ENCODE data around the gene VANGL2.

Gene VANGL2

DNA sequence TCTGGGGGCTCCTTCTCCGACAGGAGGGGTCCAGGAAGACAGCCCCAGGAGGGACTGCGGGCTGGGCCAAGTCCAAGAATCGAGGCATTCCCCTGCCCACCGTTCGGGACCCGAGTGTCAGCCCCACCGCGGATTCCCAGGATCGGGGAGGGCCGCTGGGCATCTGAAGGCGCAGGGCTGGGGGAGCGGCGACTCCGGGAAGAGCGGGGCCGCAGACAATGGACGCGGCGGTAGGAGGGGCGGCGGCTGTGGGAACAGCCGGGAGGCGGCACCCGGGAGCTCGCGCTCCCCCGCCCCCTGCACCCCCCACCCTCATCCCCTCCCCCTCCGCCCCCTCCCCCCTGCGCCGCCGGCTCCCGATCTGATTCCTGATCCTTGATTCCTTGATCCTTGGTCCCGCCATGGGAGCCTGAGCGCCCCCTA is at the start of gene VANGL2:
Gene VANGL2 (plus strand): TSS at position 342 of the 423 bp plus-strand sequence. CDS start 15,274 bp downstream, outside the sequence.
- DNase-seq = no peak

DNA sequence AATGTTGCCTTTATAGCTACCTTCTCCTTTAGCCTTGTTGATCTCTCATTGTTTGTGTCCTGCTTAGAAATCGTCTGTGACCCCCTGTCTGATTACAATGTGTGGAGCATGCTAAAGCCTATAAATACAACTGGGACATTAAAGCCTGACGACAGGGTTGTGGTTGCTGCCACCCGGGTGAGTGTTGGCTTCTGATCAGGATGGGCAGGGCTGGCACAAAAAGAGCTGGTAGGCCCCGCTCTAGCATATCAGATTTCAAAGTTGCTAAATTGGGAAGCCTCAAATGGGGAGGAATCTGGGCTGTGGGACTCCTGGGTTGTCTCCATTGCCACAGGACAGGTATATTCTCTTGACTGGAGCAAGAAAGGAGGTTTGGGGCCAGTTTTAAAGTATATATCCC is 48.7 kb upstream of the VANGL2 start:
- no peak for DNase-seq

DNA sequence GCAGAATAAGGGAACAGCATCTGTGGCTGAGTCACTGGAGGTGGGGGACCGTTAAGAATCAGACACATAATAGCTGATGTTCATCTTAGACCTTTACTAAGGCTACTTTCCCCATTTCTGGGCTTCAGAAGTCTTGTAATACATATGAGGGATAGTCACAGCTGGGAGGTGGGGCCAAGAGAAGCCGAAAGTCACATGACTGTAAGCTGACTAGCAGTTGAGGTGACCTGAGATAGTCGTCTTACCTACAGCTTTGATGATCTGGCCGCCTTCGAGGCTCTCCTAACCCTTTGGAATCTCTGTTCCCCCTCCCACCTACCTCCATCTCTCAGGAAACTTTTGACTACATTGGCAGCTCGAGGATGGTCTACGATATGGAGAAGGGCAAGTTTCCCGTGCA is 47.8 kb upstream of the VANGL2 start:
- DNase-seq = no peak

DNA sequence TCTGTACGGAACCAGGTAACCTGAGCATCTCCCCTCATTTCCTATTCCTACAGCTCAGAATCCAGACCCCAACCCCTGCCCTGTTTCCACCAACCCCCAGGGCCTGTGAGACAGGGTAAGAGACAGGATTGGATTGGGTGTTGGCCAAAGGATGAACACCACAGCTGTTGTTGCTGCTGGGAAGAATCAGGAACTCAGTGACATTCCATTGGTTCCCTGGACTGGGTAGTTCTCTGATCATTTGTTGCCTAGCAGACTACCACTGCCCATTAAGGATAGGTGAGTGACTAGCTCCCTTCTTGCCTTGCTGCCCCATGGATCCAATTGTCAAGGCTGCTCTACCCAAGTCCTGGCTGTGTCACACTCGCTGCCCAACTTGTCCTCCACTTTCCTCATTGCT is 47.1 kb upstream of the VANGL2 start:
- DNase-seq = no peak

DNA sequence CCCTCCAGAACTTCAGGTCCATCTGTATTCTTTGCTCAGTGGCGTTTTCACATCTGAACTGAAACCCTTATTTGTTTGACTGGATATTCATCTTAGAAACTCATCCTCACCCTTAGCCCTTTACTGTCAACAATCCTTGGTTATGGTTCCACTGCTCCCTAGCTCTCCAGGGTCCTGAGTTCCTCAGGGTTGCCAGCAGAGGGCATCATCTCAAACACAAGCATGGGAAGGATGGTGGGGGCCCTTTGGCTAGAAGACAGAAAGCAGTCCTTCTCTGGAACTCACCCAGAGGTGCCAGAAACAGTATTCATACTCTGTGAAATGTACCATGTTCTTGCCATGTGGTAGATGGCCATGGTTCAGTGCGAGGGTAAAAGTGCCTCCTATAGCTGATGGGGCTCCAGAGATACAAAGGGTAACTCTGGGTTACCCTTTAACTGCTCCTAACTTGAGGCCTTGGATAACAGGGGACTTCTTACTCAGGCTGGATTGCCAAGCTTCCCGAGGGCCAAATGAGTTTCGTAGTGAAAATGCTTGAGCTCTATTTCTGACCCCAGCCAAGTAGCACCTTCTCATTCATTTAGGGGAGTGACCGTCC is 45.9 kb upstream of the VANGL2 start:
- peak; percentile 41 for DNase-seq

DNA sequence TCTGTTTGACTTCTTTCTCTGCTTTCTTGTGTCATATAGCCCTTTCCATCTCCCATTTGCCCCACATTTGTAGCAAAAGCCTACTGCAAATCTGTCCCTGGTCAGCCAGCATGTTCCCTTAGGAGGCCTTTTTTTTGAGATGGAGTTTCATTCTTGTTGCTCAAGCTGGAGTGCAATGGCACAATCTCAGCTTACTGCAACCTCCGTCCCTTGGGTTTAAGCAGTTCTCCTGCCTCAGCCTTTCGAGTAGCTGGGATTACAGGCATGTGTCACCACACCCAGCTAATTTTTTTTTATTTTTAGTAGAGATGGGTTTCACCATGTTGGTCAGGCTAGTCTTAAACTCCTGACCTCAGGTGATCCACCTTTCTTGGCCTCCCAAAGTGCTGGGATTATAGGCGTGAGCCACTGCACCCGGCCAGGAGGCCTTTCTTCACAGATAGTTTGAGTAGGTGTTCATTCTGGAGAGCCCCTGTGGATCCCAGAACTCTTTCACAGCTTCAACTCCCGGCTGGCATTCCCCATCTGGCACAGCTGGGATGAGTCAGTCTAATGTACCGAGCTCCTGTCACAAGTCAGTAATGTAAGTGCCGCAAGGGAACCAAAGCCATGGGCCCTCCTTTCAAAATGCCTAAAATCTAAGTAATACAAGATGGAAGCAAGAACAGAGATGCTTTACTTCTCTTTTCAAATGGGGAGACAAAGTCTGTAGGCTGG is 42.9 kb upstream of the VANGL2 start:
- DNase-seq = no peak

DNA sequence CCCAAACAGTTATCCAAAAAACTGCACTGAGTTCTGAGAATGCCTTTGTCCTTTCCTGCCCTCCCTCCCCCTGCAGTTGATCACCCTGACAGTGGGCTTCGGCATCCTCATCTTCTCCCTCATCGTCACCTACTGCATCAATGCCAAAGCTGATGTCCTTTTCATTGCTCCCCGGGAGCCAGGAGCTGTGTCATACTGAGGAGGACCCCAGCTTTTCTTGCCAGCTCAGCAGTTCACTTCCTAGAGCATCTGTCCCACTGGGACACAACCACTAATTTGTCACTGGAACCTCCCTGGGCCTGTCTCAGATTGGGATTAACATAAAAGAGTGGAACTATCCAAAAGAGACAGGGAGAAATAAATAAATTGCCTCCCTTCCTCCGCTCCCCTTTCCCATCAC is 42.3 kb upstream of the VANGL2 start:
- no peak for DNase-seq

DNA sequence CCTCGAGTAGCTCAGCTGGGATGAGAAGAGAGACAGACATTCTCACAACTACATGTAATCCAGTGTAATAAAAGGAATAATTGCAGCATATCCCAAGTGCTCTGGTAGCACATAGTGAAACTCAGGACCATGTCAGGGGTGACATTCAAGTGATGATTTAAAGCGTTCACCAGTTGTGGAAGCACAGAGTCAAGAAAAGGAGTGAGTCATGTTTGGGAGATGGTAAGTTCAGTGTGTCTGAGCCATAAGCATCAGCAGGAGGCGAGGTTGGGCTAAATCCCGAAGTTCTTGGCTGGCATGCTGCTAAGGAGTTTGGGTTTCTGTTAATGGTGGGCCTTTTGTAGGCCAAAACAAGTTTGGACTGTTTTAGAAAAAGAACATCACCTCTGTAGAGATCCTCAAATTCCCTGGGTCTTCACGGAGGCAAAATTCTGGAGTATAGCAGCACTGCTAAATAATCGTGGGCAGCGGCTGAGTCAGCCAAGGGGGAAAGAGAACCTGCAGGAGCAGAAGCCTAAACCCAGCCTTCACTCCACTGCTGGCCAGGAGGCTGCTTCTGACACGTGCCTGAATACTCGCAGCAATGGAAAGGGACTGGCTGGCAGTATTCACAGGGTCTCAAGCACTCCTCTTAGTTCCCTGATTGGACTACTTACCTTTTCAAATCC is 40.7 kb upstream of the VANGL2 start:
- DNase-seq = no peak

DNA sequence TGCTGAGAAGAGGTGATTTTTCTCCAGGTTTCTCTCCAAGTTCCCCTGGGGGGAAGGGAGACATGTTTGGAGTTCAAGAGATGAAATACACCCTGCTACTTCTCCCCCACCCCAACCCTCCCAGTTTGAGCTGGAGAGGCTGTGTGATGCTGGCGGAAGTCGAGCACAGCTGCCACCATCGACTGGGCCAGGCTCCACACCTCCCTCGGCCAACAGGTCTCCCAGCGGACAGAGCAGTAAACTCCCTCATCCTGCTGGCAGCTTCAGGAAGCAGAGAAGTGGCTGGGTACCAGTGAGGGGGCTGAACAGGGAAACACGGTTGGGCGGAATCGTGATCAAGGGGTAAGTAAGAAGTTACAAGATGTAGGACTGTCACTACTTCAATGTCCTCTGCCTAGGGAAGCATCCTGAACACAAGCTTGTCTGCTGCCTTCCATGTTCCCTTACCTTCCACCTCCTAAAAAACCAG is 40.1 kb upstream of the VANGL2 start:
- no peak for DNase-seq

DNA sequence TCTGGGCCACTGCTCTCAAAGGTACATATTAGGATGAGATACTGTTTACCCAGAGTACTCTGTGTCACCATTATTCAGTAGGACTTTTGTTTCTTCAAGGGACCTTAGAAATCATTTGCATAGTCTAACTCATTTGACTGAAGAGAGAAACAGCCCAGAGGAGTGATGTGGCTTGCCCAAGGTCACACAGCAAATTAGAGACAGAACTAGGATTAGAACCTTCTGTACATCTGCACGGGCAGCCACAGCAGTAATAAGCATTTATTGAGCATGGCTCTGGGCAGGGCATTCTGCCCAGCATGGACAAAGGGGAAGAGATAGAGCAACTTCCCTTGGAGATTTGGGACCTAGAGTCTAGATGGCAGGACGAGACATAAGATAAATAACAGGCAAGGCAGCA is 39.2 kb upstream of the VANGL2 start:
- no peak for DNase-seq

DNA sequence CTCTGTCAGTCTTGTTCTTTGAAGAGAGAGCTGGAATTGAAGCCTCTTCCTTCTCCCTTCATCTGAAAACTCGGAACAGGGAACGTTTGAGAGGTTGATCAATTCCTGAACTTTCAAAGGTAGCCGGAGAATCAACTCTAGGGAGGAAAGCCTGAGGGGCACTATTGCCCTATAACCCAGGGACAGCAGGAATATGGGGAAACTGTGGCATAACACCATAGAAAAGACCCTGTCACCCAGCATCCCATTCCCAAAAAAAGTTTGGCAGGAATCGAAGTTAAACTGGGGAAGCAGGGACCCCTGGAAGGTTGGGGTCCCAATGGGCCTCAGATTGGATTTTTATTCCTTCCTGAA is 38.6 kb upstream of the VANGL2 start:
- no peak for DNase-seq

DNA sequence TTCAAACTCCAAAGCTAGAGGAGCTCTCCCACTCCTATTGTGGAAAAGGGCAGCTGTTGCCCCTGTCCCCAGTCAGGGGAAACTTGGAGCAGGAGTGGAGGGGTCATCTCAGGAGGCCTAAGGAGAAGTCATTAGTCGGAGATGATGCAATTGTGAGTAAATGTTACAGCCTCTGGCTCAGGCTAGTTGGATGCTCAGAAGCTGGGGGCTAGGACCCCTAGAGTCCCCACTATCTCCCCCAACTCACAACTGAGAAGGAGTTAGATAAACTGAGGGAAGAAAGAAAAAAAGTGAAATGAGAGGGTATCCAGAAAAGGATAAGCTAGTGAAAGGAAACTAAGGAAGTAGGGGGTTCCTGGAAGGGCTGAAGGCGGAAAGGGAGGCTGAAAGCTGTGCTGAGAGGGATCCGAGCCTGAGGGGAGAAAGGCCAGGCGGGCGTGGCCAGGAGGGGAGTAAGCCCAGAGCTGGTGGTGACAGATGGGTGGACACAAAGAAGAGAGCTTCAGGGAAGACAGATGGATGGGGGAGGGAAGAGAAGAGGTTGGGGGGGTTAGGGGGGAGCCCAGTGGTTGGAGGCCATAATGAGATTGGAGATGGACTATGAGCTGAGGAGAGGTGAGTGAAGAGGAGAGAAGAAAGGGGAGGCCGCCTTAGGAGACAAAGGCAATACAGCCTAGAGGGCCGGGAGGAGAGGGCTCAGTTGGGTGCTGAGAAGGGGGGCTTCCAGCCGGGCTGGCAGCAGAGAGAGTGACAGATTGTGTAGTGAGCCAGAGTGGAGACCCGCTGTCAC is 38.0 kb upstream of the VANGL2 start:
- DNase-seq = no peak

DNA sequence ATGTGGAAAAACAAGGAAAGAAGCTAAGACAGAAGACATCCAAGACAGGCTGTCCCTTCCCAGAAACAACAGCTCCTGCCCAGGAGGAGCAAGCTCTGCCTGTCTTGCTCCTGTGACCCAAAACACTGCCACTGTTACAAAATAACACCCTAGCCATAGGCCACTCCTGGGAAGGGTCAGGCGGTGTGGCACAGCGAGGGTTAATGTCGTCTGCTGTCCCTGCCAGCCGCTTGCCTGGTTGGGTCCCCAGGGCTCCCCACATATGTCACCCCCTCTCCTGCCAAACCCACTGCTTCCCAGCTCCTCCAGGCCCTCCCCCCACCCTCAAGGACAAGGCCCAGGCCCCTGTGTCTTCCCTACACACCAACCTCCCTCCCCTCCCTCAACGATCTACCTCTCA is 37.4 kb upstream of the VANGL2 start:
- no peak for DNase-seq

DNA sequence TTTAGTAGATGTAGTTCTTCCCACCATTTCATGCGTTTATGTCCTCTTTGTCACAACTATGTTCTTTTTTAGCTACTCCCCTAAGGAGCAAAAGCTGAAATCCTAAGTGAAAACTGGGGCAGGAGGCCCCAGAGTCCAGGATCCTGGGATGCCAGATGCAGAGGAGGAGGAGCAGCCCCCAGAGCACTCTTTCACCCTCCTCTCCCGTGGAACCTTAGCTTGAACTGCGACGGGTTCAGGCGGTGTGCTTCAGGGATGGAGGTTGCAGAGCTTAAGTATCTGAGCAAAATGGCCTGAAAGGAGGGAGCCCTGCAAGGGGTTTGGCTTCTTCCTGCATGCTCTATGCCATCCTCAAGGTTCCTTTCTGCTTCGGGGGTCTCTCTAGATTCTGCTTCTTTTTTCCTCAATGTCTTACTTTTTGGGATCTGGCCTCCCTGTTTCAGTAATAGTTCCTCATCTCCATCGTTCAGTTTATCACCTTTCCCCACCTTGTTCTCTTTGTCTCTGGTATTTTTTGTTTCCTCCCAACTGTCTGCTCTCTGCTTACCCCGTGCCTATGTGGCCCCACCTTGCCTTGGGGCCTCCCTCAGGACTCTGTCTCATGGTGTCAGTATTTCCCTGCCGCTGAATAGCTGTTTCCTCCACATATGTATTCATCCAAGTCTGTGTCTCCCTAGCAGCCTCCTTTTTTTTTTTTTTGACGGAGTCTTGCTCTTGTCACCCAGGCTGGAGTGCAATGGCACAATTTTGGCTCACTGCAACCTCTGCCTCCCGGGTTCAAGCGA is 36.2 kb upstream of the VANGL2 start:
- no peak for DNase-seq

DNA sequence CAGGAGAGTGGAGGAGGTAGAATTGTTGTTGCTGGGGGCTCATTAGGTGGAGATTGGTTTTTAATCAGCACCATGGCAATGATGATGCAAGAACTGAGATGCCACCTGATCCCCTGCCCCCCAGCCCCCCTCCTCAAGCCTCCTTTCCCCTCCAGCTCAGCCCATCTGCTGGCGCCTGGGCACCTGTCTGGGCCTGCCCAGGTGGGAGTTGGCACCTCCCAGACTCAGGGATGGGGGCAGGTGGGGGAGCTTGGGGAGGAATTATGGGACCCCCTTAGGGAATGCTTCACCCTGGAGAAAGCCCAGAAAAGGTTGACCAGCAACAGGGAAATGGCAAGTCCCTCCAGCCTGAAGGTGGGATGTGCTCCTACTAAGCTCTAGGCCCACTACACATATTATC is 35.0 kb upstream of the VANGL2 start:
- DNase-seq = no peak

DNA sequence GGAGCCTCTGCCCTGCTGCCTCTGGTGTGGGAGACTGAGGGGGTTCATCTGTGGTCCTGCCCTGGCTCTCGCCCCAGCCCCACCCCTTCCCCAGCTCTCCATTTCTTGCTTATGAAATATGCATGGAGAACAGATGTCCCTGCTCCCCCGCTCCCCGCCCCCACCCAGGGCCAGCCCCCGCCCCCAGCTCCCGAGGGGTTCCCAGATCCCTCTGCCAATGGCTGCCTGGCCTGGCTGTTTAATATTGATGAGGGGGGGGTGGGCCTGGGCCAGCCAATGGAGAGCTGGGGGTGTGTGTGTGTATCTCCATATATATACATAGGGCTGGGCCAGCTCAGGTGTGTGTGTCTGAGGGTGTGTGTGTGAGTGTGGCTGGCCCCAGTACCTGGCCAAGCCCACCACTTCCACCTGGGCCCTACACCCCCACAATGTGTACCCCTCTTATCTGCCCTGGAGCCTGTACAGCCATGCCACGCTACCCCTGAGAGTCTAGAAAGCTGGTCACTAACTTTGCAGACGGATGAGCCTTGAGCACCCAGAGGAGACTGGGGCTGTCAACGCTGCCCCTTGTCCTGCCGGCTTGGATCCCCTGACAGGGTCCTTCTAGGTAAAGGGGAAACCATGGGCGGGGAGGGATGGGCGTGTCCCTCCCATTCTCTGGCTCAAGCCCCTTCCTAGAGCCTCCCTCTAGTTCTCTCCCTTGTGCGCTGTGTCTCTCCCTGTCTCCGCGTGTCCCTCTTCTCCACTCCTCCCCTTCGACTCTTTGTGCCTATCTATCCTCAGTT is 33.4 kb upstream of the VANGL2 start, which contains the start of gene NHLH1:
Gene NHLH1 (plus strand): TSS at position 341 of the 785 bp plus-strand sequence. CDS start 3,661 bp downstream, outside the sequence.
- DNase-seq = no peak

DNA sequence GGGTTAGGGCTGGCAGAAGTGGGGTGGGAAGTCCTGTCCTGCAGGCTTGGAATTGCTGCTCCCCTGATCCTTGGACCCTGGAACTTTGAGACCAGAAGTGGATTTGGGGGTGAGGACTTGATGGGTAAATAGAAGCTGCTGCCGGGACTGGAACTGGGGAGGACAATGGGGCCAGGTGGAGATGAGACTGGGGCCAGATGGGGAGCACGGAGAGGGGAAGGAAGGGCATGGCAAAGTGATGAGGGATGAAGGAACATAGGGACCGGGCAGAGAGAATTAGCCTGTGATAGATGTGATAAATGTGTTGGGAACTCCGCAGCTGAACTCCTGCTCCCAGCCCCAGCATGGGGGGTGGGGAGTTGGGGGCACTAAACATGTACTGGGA is 32.9 kb upstream of the VANGL2 start:
- no peak for DNase-seq

DNA sequence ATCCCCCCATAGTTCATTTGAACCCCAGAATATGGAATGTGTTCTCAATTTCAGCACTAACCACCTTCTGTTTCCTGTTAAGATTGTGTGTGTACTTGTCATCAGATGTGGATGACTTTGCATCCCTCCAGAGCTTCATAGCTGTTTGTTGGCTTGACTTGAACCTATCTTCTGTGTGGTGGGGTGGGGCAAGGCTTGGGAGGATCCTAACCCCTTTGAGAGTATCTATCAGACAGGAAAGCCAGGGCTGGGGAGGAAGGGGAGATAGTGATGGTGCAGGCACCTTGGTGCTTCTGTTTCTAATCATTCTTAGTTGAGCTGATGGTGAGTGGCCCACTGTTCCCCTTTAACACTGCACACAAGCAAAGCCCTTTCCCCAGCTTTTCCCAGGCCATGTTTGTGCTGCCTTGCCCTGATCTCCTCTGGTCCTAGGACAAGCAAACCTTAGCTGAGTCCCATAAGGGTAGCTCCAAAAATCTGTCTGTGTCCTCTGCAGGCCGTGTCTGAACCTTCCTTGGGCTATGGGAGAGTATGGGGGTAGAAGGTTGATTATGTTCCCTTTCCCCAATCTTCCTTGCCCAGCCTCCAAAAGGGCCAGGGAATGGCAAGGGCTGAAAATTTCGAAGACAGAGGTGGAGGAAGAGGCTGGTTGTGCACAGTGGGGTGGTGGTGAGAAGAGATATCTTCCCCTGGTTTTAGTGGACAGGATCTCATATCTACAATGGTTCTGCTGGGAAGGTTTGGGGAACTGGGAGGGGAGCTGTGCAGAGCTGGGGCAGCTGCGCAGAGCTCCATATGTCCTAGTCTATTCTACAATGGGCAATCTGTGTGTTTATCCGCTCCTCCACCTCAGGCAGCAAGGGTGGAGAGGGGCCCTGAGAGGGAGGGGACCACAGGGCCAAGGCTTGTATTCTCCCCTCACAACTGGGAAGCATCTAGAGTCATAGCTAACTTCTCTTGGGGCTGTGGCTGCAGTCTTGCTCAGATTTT is 32.1 kb upstream of the VANGL2 start:
- DNase-seq = no peak

DNA sequence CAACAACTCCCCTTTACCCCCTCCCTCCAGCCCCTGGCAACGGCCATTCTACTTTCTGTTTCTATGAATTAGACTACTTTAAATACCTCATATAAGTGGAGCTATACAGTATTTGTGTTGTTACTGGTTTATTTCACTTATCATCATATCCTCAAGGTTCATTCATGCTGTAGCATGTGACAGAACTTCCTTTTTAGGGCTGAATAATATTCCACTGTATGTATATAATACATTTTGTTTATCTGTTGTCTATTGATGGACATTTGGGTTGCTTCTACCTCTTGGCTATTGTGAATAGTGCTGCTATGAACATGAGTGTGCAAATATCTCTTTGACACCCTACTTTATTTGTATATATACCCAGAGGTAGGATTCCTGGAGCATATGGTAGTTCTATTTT is 31.3 kb upstream of the VANGL2 start:
- DNase-seq = no peak

DNA sequence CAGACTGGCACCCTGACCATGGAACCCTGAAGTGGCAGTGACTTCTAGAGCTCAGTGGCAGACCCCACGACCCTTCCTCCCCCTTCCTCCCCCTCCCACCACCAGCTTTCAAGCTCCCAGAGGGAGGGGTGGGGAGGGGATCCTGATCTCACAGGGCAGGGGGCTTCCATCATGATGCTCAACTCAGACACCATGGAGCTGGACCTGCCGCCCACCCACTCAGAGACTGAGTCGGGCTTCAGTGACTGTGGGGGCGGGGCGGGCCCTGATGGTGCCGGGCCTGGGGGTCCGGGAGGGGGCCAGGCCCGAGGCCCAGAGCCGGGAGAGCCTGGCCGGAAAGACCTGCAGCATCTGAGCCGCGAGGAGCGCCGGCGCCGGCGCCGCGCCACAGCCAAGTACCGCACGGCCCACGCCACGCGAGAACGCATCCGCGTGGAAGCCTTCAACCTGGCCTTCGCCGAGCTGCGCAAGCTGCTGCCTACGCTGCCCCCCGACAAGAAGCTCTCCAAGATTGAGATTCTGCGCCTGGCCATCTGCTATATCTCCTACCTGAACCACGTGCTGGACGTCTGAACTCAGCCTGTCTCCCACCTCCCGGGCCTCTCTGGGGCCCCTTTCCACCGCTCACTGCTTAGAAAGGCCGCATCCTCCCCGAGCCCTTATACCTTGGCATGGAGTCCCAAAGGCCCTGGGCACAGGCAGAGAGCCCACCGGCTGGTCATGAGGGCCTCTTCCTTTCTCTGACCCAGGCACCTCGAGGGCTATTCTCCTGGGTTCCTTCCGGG is 29.6 kb upstream of the VANGL2 start:
- DNase-seq = no peak

Measured in RPMI8226 (cell line).